Activated T-helper 17 cell treated with anti-CD3 and anti-CD28 coated beads, Interleukin-2, amount 50 U/mL, for 72 hours (primary cell): Measurements from ENCODE around the gene AKT2. TPM values are rescaled to one million over a fixed set of nuclear protein-coding genes. Genes with fewer than 3 reads are reported as not detected.
"Not testable (repeated sequence)": the region's sequence is repeated elsewhere in the genome, so short reads cannot be mapped to it uniquely, and the experiment has no call there.

Experiments
- ATAC-seq: fragments of 150-1000 bp; cut with Tn5 transposase; replicated peaks from 2 replicates; pipeline ENCODE4 v1.10.0; 2021; ENCODE audit warnings: mild to moderate bottlenecking, moderate library complexity
- H3K27ac Mint-ChIP-seq: one replicate; pipeline ENCODE4 v1.8.0; 2022; ENCODE audit warnings: mixed read lengths
- H3K27me3 Mint-ChIP-seq: one replicate; pipeline ENCODE4 v1.8.0; 2022; ENCODE audit warnings: mixed read lengths
- H3K36me3 Mint-ChIP-seq: one replicate; pipeline ENCODE4 v1.8.0; 2022; ENCODE audit warnings: low read depth, mild to moderate bottlenecking, mixed read lengths
- H3K4me1 Mint-ChIP-seq: one replicate; pipeline ENCODE4 v1.8.0; 2022; ENCODE audit warnings: mixed read lengths
- H3K4me3 Mint-ChIP-seq: one replicate; pipeline ENCODE4 v1.8.0; 2022; ENCODE audit warnings: mild to moderate bottlenecking, mixed read lengths
- H3K9me3 Mint-ChIP-seq: one replicate; pipeline ENCODE4 v1.8.0; 2022; ENCODE audit warnings: mixed read lengths
- total RNA-seq, 2 donors: library from RNA; stranded (reverse); gene quantifications; one replicate each; pipeline ENCODE4 v1.2.3, GENCODE V29; 2022

AKT2 gene
- total RNA-seq, 2 donors from 2014 or later: 123 to 163 TPM

DNA sequence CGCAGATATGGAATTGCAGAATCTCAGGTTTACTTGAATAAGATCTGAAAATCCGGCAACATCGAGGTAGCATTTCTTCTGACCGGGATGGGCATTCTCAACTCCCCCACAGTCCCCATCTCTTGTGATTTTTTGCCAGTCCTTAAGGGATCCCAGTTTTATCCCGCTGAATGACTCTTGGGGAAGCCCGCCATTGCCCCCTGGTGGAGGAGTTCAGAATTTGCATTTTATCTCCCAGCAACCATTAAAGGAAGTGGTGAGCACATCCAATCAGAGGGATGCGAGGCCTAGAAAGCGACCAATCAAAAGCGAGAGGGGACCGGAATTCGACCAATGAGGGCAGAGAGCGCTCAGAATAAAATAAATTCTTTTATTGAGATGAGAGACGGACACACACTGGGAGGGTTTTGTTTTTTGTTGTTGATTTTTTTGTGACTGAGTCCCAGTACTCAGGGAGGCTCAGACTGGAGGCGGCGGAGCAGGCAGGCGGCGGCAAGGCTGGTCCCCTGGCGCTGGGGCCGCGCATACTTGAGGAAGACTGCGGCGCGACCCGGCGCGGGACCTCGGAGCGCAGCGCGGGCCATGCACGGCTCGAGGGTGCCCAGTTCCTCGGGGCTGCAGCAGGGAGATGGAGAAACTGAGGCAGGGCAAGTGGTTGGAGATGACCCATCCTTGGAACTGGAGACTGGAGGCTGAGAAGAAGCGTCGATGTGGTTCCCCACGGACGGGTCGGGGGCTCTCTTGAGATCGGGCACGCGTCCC, 63.1 kb downstream of the AKT2 start:
- peak; percentile 81 for ATAC-seq
- Mint-ChIP-seq H3K27me3 (peaks cover 50% of the 10 kb centered on the region), H3K9me3 (peaks cover 5% of the 10 kb centered on the region), H3K4me3 (peak overlapping the region; percentile 15), H3K4me1 (peaks cover 12% of the 10 kb centered on the region), H3K27ac (peak overlapping the region; percentile 71), H3K36me3 (peaks cover 5% of the 10 kb centered on the region)

- H3K4me3 Mint-ChIP-seq: no peak overlapping the region
- H3K27me3 Mint-ChIP-seq: peaks cover 49% of the 10 kb centered on the region
- H3K4me1 Mint-ChIP-seq: peaks cover 15% of the 10 kb centered on the region
- no peak for ATAC-seq
- H3K36me3 Mint-ChIP-seq: peaks cover 5% of the 10 kb centered on the region
- H3K9me3 Mint-ChIP-seq: peaks cover 5% of the 10 kb centered on the region
- no peak overlapping the region for H3K27ac Mint-ChIP-seq
Measured at GRCh38 chr19:40220674-40221073, 64.5 kb downstream of the AKT2 start.

DNA sequence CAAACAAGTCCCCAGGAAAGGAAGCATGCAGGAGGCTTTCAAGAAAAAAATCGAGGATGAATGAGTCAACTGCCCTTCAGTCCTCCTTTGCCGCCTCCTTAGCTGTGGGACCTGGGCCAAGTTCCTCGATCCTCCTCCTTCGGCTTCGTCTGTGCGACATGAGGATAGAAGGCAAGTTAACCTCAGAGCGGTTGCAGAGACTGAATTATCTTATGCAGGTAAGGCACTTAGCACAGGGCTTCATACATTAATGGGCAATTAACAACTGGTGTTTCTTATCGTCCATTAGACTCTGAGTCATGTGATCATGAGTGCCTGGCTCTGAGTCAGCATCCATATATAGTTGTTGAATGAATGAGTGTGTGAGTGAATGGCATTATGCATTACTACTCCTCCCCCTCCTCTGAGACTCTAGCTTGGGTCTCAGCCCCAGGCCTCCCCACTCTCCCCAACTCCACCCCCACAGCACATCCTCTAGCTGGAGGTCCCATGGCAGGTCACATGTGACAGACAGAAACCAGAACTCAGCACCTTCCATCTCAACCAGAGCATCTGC, 65.3 kb downstream of the AKT2 start:
- H3K4me1 Mint-ChIP-seq: peaks cover 11% of the 10 kb centered on the region
- H3K9me3 Mint-ChIP-seq: peaks cover 5% of the 10 kb centered on the region
- ATAC-seq: peak; percentile 58
- no peak overlapping the region for H3K27ac Mint-ChIP-seq
- H3K4me3 Mint-ChIP-seq: no peak overlapping the region
- peaks cover 40% of the 10 kb centered on the region for H3K27me3 Mint-ChIP-seq
- H3K36me3 Mint-ChIP-seq: peaks cover 5% of the 10 kb centered on the region

- H3K27me3 Mint-ChIP-seq: peaks cover 34% of the 10 kb centered on the region
- peaks cover 11% of the 10 kb centered on the region for H3K4me1 Mint-ChIP-seq
- H3K27ac Mint-ChIP-seq, ATAC-seq, H3K36me3 Mint-ChIP-seq, H3K4me3 Mint-ChIP-seq, H3K9me3 Mint-ChIP-seq: not testable (repeated sequence)
Measured at GRCh38 chr19:40219029-40219428, 66.1 kb downstream of the AKT2 start.

GRCh38 chr19:40217934-40218890, 66.9 kb downstream of the AKT2 start, which contains the start of gene TTC9B:
TTC9B (minus strand) TSS chr19:40218384; CDS start chr19:40218381, 3 bp downstream.
- no peak within 1 kb of the TSS for H3K27ac Mint-ChIP-seq
- H3K4me1 Mint-ChIP-seq: peaks cover 11% of the 10 kb centered on the region
- no peak within 1 kb of the TSS for H3K4me3 Mint-ChIP-seq
- ATAC-seq: peak; percentile 23
- H3K27me3 Mint-ChIP-seq: peaks cover 33% of the 10 kb centered on the region
- H3K36me3 Mint-ChIP-seq: peaks cover 5% of the 10 kb centered on the region
- H3K9me3 Mint-ChIP-seq: peaks cover 5% of the 10 kb centered on the region

DNA sequence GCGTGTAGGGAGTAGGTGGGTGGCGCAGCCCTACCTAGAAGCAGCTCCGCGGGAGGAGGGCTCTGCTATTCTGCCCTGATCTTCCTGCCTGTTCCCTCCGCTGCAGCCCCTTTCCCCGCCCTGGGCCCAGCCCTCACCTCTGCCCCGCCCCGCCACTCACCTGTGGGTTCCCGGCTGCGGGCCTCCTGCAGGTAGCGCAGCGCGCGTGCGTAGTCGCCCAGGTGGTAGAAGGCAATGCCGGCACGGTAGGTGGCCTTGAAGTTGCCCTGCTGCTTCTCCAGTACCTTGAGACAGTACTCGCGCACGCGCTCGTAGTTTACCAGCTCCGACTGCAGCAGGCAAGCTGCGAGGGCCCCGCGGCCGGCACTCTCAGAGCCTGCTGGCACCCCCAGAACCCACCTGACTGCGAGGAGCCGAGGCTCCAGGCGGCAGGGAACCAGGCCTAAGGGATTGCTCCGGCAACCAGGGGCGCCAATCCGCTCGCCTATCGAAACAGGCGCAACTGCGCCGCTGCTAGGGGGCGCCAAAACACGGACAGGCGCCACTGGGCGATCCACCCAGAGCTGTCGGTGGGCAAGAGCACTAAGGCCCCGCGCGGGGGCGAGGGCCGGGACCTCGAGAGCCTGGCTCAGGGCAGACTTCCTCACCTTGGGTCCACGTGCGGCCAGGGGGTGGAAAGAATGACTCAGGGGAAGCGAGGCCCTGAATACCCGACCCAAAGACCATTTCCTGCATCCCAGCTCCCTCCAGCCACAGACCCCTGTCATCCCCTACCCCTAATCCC, 67.9 kb downstream of the AKT2 start:
- H3K4me1 Mint-ChIP-seq: peaks cover 10% of the 10 kb centered on the region
- peak overlapping the region; percentile 30 for H3K4me3 Mint-ChIP-seq
- H3K36me3 Mint-ChIP-seq: peaks cover 5% of the 10 kb centered on the region
- peaks cover 33% of the 10 kb centered on the region for H3K27me3 Mint-ChIP-seq
- H3K27ac Mint-ChIP-seq: no peak overlapping the region
- ATAC-seq: no peak
- peaks cover 5% of the 10 kb centered on the region for H3K9me3 Mint-ChIP-seq

GRCh38 chr19:40216777-40217026, 68.4 kb downstream of the AKT2 start:
- Mint-ChIP-seq H3K9me3 (no peaks in the 10 kb centered on the region), H3K27ac (no peak overlapping the region), H3K4me1 (peaks cover 5% of the 10 kb centered on the region), H3K27me3 (peaks cover 29% of the 10 kb centered on the region), H3K4me3 (peak overlapping the region; percentile 30), H3K36me3 (no peaks in the 10 kb centered on the region)
- peak; percentile 65 for ATAC-seq

DNA sequence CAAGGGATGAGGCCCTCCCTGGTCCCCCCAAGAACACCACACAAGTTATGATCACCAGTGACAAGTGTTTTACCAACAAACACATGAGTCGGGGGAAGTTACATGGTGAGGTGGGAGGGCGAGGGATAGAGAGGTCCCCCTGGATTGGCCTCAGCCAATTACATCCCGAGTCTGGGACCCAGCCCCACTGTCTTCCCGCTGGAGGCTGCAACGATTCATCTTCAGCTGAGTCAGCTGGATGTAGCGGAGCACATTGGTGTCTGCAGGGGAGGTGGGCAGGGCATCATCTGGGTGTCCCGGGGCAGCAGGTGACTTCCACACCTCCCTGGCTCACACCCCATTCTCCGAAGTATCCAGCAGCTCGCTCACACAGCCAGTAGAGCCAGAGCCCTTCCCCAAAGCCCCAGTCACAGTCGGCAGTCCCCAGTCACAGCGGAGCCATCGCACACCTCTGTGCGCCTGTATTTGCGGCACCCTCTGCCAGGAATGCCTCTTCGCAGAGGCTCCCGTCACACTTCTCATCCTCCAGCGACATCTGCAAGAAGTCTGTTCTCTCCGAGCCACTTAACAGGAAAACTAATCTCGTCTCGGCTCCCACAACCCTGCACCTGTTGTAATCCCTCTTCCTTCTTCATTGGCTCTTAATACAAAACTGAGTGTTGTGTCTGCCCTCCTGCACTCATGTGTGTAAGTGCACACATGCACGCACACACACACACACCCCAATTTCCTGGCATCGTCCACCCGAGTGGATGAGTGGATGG, 69.0 kb downstream of the AKT2 start:
- Mint-ChIP-seq H3K36me3 (peaks cover under 1% of the 10 kb centered on the region), H3K27ac (no peak overlapping the region), H3K9me3 (no peaks in the 10 kb centered on the region), H3K4me3 (peak overlapping the region; percentile 30), H3K27me3 (peaks cover 29% of the 10 kb centered on the region), H3K4me1 (peaks cover 5% of the 10 kb centered on the region)
- no peak for ATAC-seq

- Mint-ChIP-seq H3K36me3 (peaks cover 11% of the 10 kb centered on the region), H3K27ac (no peak overlapping the region), H3K27me3 (peaks cover 25% of the 10 kb centered on the region), H3K9me3 (no peaks in the 10 kb centered on the region), H3K4me3 (no peak overlapping the region), H3K4me1 (peaks cover 5% of the 10 kb centered on the region)
- ATAC-seq: no peak
Measured at GRCh38 chr19:40214936-40215335, 70.2 kb downstream of the AKT2 start.

DNA sequence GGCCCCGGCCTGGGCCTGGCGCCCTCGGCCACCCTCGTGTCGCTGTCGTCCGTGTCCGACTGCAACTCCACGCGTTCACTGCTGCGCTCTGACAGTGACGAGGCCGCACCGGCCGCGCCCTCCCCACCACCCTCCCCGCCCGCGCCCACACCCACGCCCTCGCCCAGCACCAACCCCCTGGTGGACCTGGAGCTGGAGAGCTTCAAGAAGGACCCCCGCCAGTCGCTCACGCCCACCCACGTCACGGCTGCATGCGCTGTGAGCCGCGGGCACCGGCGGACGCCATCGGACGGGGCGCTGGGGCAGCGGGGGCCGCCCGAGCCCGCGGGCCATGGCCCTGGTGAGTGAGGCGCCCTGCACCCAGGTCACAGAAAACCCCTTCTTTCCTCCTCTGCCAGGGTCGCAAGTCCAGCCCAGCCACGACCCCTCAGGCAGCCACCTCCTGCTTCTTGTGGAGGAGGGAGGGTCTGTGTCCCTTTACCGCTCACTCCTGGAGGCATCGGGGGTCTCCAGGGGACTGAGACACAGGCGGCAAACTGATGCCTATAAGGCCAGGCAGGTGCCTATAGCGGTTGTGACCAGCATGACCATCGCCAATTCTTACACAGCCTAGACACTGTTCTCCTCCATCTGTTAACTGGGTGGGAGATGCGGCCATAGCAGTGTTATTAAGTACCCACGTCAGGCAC, 71.1 kb downstream of the AKT2 start:
- H3K4me1 Mint-ChIP-seq: peaks cover 5% of the 10 kb centered on the region
- H3K36me3 Mint-ChIP-seq: peaks cover 20% of the 10 kb centered on the region
- no peak overlapping the region for H3K4me3 Mint-ChIP-seq
- no peak overlapping the region for H3K27ac Mint-ChIP-seq
- no peaks in the 10 kb centered on the region for H3K9me3 Mint-ChIP-seq
- ATAC-seq: no peak
- H3K27me3 Mint-ChIP-seq: peaks cover 16% of the 10 kb centered on the region

- Mint-ChIP-seq H3K27ac (no peak overlapping the region), H3K9me3 (no peaks in the 10 kb centered on the region), H3K27me3 (peaks cover 9% of the 10 kb centered on the region), H3K4me3 (no peak overlapping the region), H3K36me3 (peaks cover 24% of the 10 kb centered on the region), H3K4me1 (peaks cover 5% of the 10 kb centered on the region)
- no peak for ATAC-seq
Measured at GRCh38 chr19:40213251-40213829, 71.8 kb downstream of the AKT2 start.

DNA sequence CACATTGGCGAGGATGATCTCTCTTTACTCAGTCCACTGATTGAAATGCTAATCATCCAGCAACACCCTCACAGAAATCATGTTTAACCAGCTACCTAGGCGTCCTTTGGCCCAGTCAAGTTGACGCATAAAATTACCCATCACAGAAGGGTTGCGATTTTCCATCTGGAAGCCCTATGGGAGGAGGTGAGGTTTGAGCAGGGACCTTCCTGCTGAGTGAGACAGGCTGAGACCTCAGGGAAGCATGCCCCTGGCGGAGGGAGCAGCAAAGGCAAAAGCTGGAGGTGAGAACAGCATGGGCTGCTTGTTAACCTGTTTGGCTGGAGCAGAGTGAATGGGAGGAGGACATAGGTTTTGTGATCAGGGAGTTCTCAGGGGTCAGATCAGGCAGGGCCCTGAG, 74.3 kb downstream of the AKT2 start:
- no peaks in the 10 kb centered on the region for H3K9me3 Mint-ChIP-seq
- ATAC-seq: no peak
- H3K36me3 Mint-ChIP-seq: peaks cover 24% of the 10 kb centered on the region
- no peak overlapping the region for H3K4me3 Mint-ChIP-seq
- H3K4me1 Mint-ChIP-seq: no peaks in the 10 kb centered on the region
- H3K27me3 Mint-ChIP-seq: no peaks in the 10 kb centered on the region
- H3K27ac Mint-ChIP-seq: no peak overlapping the region

DNA sequence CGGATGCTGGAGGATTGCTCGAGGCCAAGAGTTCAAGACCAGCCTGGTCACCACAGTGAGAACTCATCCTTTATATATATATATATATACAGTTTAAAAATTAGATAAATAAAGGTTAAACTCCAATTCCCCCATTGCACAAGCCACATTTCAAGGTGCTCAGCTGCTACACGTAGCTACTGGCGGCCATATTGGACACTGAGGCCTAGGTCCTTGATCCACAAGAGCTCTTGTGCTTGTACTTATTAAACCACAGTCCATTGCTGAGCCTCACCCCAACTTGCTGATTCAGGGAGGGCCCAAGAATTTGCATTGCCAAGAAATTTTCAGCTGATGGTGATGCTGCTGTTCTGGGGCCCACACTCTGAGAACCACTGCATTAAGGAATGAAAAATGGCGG, 76.5 kb downstream of the AKT2 start:
- no peak for ATAC-seq
- Mint-ChIP-seq H3K27ac (no peak overlapping the region), H3K36me3 (peaks cover 24% of the 10 kb centered on the region), H3K4me3 (no peak overlapping the region), H3K4me1 (no peaks in the 10 kb centered on the region), H3K27me3 (no peaks in the 10 kb centered on the region), H3K9me3 (no peaks in the 10 kb centered on the region)
